T-helper 2 cell treated with Interferon-gamma antibody and Interleukin-4, amounts not matched to agents 5 μg/mL and 100 μg/mL, for 36 hours (primary cell): Measurements from ENCODE around the gene WFIKKN2.
A peak's percentile ranks its signal among the peaks of the same experiment; 100 is the strongest.
"Not testable (repeated sequence)": the region's sequence is repeated elsewhere in the genome, so short reads cannot be mapped to it uniquely, and the experiment has no call there.

ENCODE experiments used
- DNase-seq: peaks from one replicate; pipeline ENCODE4 v3.0.0; 2021; ENCODE audit warnings: low spot score
- H3K27ac Mint-ChIP-seq: one replicate; pipeline ENCODE4 v1.8.0; 2021; ENCODE audit warnings: mild to moderate bottlenecking, mixed read lengths
- H3K27me3 Mint-ChIP-seq: one replicate; pipeline ENCODE4 v1.8.0; 2021; ENCODE audit warnings: low read depth, mixed read lengths
- H3K36me3 Mint-ChIP-seq: one replicate; pipeline ENCODE4 v1.8.0; 2021; ENCODE audit warnings: low read depth, mixed read lengths
- H3K4me1 Mint-ChIP-seq: one replicate; pipeline ENCODE4 v1.8.0; 2021; ENCODE audit warnings: low read depth, mixed read lengths
- H3K4me3 Mint-ChIP-seq: one replicate; pipeline ENCODE4 v1.8.0; 2022; ENCODE audit warnings: mild to moderate bottlenecking, moderate library complexity, mixed read lengths
- H3K9me3 Mint-ChIP-seq: one replicate; pipeline ENCODE4 v1.8.0; 2021; ENCODE audit warnings: mixed read lengths

Gene WFIKKN2

GRCh38 chr17:50802609-50803571, 32.5 kb upstream of the WFIKKN2 start:
- no peak overlapping the region for H3K4me3 Mint-ChIP-seq
- no peaks in the 10 kb centered on the region for H3K36me3 Mint-ChIP-seq
- H3K9me3 Mint-ChIP-seq = no peaks in the 10 kb centered on the region
- H3K4me1 Mint-ChIP-seq = no peaks in the 10 kb centered on the region
- peaks cover 5% of the 10 kb centered on the region for H3K27me3 Mint-ChIP-seq
- H3K27ac Mint-ChIP-seq = no peak overlapping the region
- no peak for DNase-seq

GRCh38 chr17:50803676-50804075, 31.7 kb upstream of the WFIKKN2 start:
- Mint-ChIP-seq H3K27me3 (peaks cover 5% of the 10 kb centered on the region), H3K27ac (no peak overlapping the region), H3K36me3 (no peaks in the 10 kb centered on the region), H3K4me1 (no peaks in the 10 kb centered on the region), H3K4me3 (no peak overlapping the region), H3K9me3 (no peaks in the 10 kb centered on the region)
- no peak for DNase-seq

- not testable (repeated sequence) for DNase-seq, H3K27ac Mint-ChIP-seq, H3K9me3 Mint-ChIP-seq, H3K4me1 Mint-ChIP-seq, H3K4me3 Mint-ChIP-seq, H3K27me3 Mint-ChIP-seq, H3K36me3 Mint-ChIP-seq
These were observed 30.5 kb upstream of the WFIKKN2 start for GRCh38 chr17:50804749-50805475.

GRCh38 chr17:50805486-50805885, 29.9 kb upstream of the WFIKKN2 start:
- Mint-ChIP-seq H3K36me3 (no peaks in the 10 kb centered on the region), H3K9me3 (no peaks in the 10 kb centered on the region), H3K27me3 (peaks cover 6% of the 10 kb centered on the region), H3K27ac (no peak overlapping the region), H3K4me3 (no peak overlapping the region), H3K4me1 (no peaks in the 10 kb centered on the region)
- no peak for DNase-seq

DNA sequence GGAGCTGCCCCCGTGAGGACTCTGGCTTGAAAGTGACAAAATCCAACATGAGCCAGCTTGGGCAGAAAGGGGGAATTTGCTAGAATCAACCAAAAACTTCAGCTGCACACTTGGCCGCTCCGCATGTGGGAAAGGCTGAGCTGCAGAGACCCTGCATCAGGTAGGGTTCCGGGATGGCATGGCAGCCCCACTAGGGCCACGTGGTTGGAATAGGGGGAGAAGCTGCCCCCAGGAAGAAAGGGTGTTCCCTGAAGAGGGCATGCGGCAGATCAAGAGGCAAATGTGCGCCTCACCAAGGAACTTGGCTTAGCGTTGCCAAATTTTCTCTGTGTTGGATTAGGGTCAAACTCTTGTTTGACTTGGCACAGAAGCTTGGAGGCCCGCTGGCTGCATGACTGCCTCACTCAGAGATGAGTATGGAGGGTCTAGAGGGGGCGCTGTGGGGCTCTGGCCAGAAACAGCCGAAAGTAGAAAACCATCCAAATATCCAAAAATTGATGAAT, 29.2 kb upstream of the WFIKKN2 start:
- H3K4me3 Mint-ChIP-seq = no peak overlapping the region
- H3K36me3 Mint-ChIP-seq = no peaks in the 10 kb centered on the region
- no peak for DNase-seq
- H3K4me1 Mint-ChIP-seq = no peaks in the 10 kb centered on the region
- H3K27ac Mint-ChIP-seq = no peak overlapping the region
- peaks cover 3% of the 10 kb centered on the region for H3K27me3 Mint-ChIP-seq
- no peaks in the 10 kb centered on the region for H3K9me3 Mint-ChIP-seq

GRCh38 chr17:50807009-50807408, 28.4 kb upstream of the WFIKKN2 start:
- DNase-seq = no peak
- Mint-ChIP-seq H3K4me1 (no peaks in the 10 kb centered on the region), H3K36me3 (no peaks in the 10 kb centered on the region), H3K9me3 (no peaks in the 10 kb centered on the region), H3K27ac (no peak overlapping the region), H3K27me3 (peaks cover 6% of the 10 kb centered on the region), H3K4me3 (no peak overlapping the region)

DNA sequence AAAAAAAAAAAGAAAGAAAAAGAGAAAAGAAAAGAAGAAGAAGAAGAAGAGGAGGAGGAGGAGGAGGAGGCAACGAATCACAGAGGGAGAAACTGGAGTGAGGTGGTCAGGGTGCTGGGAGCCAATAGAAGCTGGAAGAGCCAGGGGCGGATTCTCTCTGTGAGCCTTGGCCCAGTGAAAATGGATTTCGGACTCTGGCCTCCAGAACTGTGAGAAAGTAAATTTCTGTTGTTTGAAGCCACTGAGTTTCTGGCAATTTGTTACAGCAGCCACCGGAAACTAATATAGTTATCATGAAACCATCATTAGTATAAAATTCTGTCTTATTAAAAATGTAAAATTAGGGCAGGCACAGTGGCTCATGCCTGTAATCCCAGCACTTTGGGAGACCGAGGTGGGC, 27.7 kb upstream of the WFIKKN2 start:
- H3K9me3 Mint-ChIP-seq = no peaks in the 10 kb centered on the region
- H3K36me3 Mint-ChIP-seq = no peaks in the 10 kb centered on the region
- H3K4me1 Mint-ChIP-seq = no peaks in the 10 kb centered on the region
- H3K27me3 Mint-ChIP-seq = peaks cover 6% of the 10 kb centered on the region
- no peak for DNase-seq
- H3K4me3 Mint-ChIP-seq = no peak overlapping the region
- H3K27ac Mint-ChIP-seq = no peak overlapping the region

GRCh38 chr17:50808413-50808812, 27.0 kb upstream of the WFIKKN2 start:
- peaks cover 6% of the 10 kb centered on the region for H3K27me3 Mint-ChIP-seq
- H3K36me3 Mint-ChIP-seq = no peaks in the 10 kb centered on the region
- H3K27ac Mint-ChIP-seq = no peak overlapping the region
- no peak overlapping the region for H3K4me3 Mint-ChIP-seq
- DNase-seq = no peak
- H3K9me3 Mint-ChIP-seq = no peaks in the 10 kb centered on the region
- no peaks in the 10 kb centered on the region for H3K4me1 Mint-ChIP-seq

- Mint-ChIP-seq H3K36me3 (no peaks in the 10 kb centered on the region), H3K9me3 (no peaks in the 10 kb centered on the region), H3K27ac (no peak overlapping the region), H3K4me3 (no peak overlapping the region), H3K27me3 (peaks cover 6% of the 10 kb centered on the region), H3K4me1 (no peaks in the 10 kb centered on the region)
- no peak for DNase-seq
These were observed 26.5 kb upstream of the WFIKKN2 start for GRCh38 chr17:50808888-50809287.

GRCh38 chr17:50813583-50813982, 21.8 kb upstream of the WFIKKN2 start:
- no peak overlapping the region for H3K4me3 Mint-ChIP-seq
- no peak for DNase-seq
- H3K36me3 Mint-ChIP-seq = no peaks in the 10 kb centered on the region
- H3K27me3 Mint-ChIP-seq = peaks cover 18% of the 10 kb centered on the region
- H3K9me3 Mint-ChIP-seq = no peaks in the 10 kb centered on the region
- H3K27ac Mint-ChIP-seq = no peak overlapping the region
- no peaks in the 10 kb centered on the region for H3K4me1 Mint-ChIP-seq

GRCh38 chr17:50815400-50815799, 20.0 kb upstream of the WFIKKN2 start:
- Mint-ChIP-seq H3K9me3 (no peaks in the 10 kb centered on the region), H3K27me3 (peaks cover 19% of the 10 kb centered on the region), H3K27ac (no peak overlapping the region), H3K4me1 (peaks cover 6% of the 10 kb centered on the region), H3K36me3 (no peaks in the 10 kb centered on the region), H3K4me3 (no peak overlapping the region)
- DNase-seq = no peak

DNA sequence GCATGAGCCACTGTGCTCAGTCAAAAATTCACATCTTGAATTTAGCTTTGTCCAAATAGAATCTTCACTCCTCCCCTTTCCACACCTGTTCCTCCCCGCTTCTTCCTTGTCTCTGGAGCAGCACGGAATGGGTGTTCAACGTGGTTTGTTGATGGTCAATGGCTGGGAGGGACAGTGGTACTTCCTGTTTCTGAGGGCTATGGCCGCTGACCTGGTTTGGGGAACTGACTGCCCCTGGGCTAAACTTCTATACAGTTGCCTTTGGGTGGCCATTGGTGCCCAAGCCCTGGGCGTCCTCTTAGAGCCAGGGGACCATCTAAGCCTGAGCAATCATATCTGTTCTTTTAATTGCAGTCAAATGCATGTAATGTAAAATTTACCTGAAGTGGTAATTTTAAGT, 19.1 kb upstream of the WFIKKN2 start:
- Mint-ChIP-seq H3K4me1 (peaks cover 6% of the 10 kb centered on the region), H3K27me3 (peaks cover 18% of the 10 kb centered on the region), H3K36me3 (no peaks in the 10 kb centered on the region), H3K4me3 (no peak overlapping the region), H3K27ac (no peak overlapping the region), H3K9me3 (no peaks in the 10 kb centered on the region)
- DNase-seq = no peak

- peaks cover 19% of the 10 kb centered on the region for H3K27me3 Mint-ChIP-seq
- H3K9me3 Mint-ChIP-seq = no peaks in the 10 kb centered on the region
- H3K27ac Mint-ChIP-seq = no peak overlapping the region
- DNase-seq = peak; percentile 33
- peaks cover 6% of the 10 kb centered on the region for H3K4me1 Mint-ChIP-seq
- no peak overlapping the region for H3K4me3 Mint-ChIP-seq
- no peaks in the 10 kb centered on the region for H3K36me3 Mint-ChIP-seq
These were observed 18.3 kb upstream of the WFIKKN2 start for GRCh38 chr17:50816771-50817751.
